ENCODE data around the gene HTR3C.

The HTR3C gene

DNA sequence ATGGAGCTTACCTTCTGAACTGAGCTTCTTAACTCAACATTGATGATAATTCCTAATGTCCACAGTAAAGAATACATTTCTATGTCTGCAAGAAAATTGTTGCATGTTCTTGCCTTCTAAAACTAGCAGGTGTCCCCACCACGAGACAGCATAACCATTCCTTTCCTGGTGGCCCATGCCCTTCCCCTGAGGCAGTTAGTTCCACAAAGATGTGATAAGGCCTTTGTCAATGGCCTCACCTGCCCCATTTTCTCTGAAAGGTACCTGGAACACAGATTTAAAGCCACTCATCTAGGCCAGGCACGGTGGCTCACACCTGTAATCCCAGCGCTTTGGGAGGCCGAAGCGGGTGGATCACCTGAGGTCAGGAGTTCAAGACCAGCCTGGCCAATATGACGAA, 23.1 kb downstream of the HTR3C start:
- H3K9ac ChIP-seq = no peak overlapping the region
- no peak overlapping the region for H3K27ac ChIP-seq
- TF ChIP-seq, protein P1, sequence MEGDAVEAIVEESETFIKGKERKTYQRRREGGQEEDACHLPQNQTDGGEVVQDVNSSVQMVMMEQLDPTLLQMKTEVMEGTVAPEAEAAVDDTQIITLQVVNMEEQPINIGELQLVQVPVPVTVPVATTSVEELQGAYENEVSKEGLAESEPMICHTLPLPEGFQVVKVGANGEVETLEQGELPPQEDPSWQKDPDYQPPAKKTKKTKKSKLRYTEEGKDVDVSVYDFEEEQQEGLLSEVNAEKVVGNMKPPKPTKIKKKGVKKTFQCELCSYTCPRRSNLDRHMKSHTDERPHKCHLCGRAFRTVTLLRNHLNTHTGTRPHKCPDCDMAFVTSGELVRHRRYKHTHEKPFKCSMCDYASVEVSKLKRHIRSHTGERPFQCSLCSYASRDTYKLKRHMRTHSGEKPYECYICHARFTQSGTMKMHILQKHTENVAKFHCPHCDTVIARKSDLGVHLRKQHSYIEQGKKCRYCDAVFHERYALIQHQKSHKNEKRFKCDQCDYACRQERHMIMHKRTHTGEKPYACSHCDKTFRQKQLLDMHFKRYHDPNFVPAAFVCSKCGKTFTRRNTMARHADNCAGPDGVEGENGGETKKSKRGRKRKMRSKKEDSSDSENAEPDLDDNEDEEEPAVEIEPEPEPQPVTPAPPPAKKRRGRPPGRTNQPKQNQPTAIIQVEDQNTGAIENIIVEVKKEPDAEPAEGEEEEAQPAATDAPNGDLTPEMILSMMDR (IDR thresholded peaks at IDR 0.05) = no peak
- no peaks in the 10 kb centered on the region for H3K27me3 ChIP-seq (ENCODE audit: control insufficient read depth, insufficient read depth, low read length)
- H3K4me1 ChIP-seq = no peaks in the 10 kb centered on the region
- H3K36me3 ChIP-seq (ENCODE audit: control insufficient read depth, insufficient read depth, low read length) = no peaks in the 10 kb centered on the region
- no peaks in the 10 kb centered on the region for H3K9me3 ChIP-seq (ENCODE audit: control insufficient read depth, low read length)
- no peaks in the 10 kb centered on the region for H3K79me2 ChIP-seq
- H3K4me2 ChIP-seq (ENCODE audit: low read length) = no peak overlapping the region
- H2AFZ ChIP-seq = no peak overlapping the region
- H3K4me3 ChIP-seq (ENCODE audit: low read depth, low read length) = no peak overlapping the region

DNA sequence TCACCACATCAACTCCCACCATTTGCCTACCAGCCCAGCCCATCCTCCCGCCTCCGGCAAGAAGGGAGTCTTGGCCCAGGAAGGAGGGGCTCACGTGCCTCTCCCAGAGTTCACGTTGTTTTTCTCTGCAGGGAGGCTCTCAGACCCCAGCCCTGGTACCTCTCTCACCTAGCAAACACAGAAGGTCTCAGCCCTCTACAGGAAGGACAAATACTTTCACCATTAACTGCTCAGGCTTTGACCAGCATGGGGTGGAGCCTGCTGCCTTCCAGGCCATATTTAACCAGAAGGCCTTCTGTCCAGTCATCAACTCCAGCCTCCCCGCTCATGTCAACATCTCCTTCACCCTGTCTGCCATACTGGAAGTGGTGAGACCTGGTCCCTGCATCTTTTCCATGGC, 25.0 kb downstream of the HTR3C start:
- Histone ChIP-seq H3K79me2 (no peaks in the 10 kb centered on the region), H3K4me3 (ENCODE audit: low read depth, low read length) (no peak overlapping the region), H3K4me2 (ENCODE audit: low read length) (no peak overlapping the region), H2AFZ (no peak overlapping the region), H3K9ac (no peak overlapping the region), H3K27ac (no peak overlapping the region), H3K4me1 (no peaks in the 10 kb centered on the region), H3K27me3 (ENCODE audit: control insufficient read depth, insufficient read depth, low read length) (no peaks in the 10 kb centered on the region), H3K36me3 (ENCODE audit: control insufficient read depth, insufficient read depth, low read length) (no peaks in the 10 kb centered on the region), H3K9me3 (ENCODE audit: control insufficient read depth, low read length) (no peaks in the 10 kb centered on the region)
- TF ChIP-seq, protein P1 (IDR thresholded peaks at IDR 0.05) = no peak

DNA sequence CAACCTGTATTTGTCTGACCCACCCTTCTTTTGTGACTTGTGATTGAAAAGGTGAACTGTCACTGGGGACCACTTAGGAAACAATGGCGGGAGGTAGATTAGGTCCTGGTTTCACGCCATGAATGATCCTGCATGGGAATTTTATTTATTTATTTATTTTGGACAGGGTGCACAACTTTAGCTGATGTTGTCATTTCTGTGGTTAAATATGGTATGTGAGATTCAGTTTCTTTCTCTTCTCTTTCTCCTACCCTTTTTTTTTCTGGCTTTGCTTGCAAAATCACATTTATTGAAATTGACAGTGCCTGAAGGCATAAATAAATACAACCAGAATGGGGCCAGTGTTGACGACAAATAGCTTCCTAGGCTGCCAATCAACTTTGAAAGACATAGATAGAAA, 26.0 kb downstream of the HTR3C start:
- Histone ChIP-seq H2AFZ (no peak overlapping the region), H3K27me3 (ENCODE audit: control insufficient read depth, insufficient read depth, low read length) (no peaks in the 10 kb centered on the region), H3K4me2 (ENCODE audit: low read length) (no peak overlapping the region), H3K4me3 (ENCODE audit: low read depth, low read length) (no peak overlapping the region), H3K27ac (no peak overlapping the region), H3K36me3 (ENCODE audit: control insufficient read depth, insufficient read depth, low read length) (no peaks in the 10 kb centered on the region), H3K9me3 (ENCODE audit: control insufficient read depth, low read length) (no peaks in the 10 kb centered on the region), H3K79me2 (no peaks in the 10 kb centered on the region), H3K4me1 (no peaks in the 10 kb centered on the region), H3K9ac (no peak overlapping the region)
- TF ChIP-seq, protein P1 (IDR thresholded peaks at IDR 0.05) = no peak

DNA sequence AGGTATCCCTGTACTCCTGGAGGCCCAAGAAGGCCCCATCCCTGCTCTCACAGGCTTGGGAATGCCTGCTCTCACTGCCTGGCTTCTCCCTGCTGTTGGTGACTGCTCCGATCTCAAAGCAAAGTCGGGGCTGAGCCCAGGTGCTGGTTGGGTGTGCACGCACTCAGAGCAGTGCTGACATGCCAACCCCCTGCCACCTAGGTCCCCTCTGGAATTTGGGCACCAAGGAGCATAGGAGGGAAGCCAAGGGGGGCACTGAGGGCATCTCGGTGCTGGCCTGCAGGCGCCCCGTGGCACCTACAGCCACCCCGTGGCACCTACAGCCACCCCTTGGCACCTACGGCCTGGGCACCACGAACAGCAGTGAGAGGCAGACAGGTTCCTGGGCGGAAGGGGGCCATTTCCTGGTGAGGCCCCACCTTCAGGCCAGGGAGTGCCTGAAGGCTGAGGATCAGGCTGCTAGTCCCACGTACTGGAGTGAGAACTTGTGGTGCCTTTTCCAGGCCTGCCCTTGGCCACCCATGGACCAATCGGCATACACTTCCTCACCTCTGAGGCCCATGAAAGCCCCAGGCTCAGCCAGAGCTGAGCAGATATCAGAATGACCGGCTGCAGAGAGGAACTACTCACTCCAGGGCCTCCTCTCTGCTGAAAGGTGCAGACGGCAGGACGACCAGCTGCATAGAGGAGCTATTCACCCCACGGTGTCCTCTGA, 28.4 kb downstream of the HTR3C start:
- no peaks in the 10 kb centered on the region for H3K4me1 ChIP-seq
- no peak overlapping the region for H3K9ac ChIP-seq
- H3K27me3 ChIP-seq (ENCODE audit: control insufficient read depth, insufficient read depth, low read length) = no peaks in the 10 kb centered on the region
- H3K36me3 ChIP-seq (ENCODE audit: control insufficient read depth, insufficient read depth, low read length) = no peaks in the 10 kb centered on the region
- H2AFZ ChIP-seq = no peak overlapping the region
- H3K79me2 ChIP-seq = no peaks in the 10 kb centered on the region
- H3K4me3 ChIP-seq (ENCODE audit: low read depth, low read length) = no peak overlapping the region
- TF ChIP-seq, protein P1 (IDR thresholded peaks at IDR 0.05) = no peak
- H3K9me3 ChIP-seq (ENCODE audit: control insufficient read depth, low read length) = no peaks in the 10 kb centered on the region
- no peak overlapping the region for H3K27ac ChIP-seq
- H3K4me2 ChIP-seq (ENCODE audit: low read length) = no peak overlapping the region

DNA sequence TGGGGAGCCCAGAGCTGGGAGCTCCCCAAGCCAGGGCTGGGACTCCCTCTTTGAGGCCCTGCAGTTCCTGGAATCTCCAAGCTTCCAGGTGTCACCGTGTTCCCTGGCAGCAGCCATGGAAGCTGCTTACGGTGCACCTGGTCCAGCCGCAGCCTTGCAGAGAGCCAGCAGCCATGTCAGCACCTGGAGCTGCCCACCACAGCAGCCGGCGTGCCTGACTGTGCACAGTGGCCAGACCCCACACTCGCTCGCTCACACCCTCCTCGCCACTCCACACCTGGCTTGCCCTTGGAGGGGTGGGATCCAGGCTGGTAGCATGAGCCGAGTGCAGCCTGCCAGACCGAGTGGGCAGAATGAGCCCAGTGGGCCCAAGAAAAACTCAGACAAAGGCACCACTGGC, 29.2 kb downstream of the HTR3C start:
- no peak overlapping the region for H3K4me3 ChIP-seq (ENCODE audit: low read depth, low read length)
- H3K27me3 ChIP-seq (ENCODE audit: control insufficient read depth, insufficient read depth, low read length) = no peaks in the 10 kb centered on the region
- no peak overlapping the region for H3K9ac ChIP-seq
- H3K36me3 ChIP-seq (ENCODE audit: control insufficient read depth, insufficient read depth, low read length) = no peaks in the 10 kb centered on the region
- no peak overlapping the region for H2AFZ ChIP-seq
- TF ChIP-seq, protein P1 (IDR thresholded peaks at IDR 0.05) = no peak
- no peaks in the 10 kb centered on the region for H3K4me1 ChIP-seq
- no peak overlapping the region for H3K4me2 ChIP-seq (ENCODE audit: low read length)
- H3K9me3 ChIP-seq (ENCODE audit: control insufficient read depth, low read length) = no peaks in the 10 kb centered on the region
- H3K79me2 ChIP-seq = no peaks in the 10 kb centered on the region
- H3K27ac ChIP-seq = no peak overlapping the region

Data from parathyroid adenoma (tissue), 2 donors.